Gastrocnemius medialis (tissue), 4 donors: ENCODE results near the gene TAF11L2.
"Not testable (repeated sequence)": the region's sequence is repeated elsewhere in the genome, so short reads cannot be mapped to it uniquely, and the experiment has no call there.

Source experiments
- POLR2A ChIP-seq, 2 donors: fragments of 450-650 bp; IDR thresholded peaks; one replicate each; pipeline ENCODE4 v1.6.1; 2017; ENCODE audit warnings: antibody characterized with exemption in 2 of 2, mild to moderate bottlenecking in 2 of 2, moderate library complexity in 2 of 2
- TF ChIP-seq, protein P1 (sequence below), 5 experiments: fragments of 450-650 bp in 3 of 5; fragments of 200-600 bp in 2 of 5; sonication (generic) in 2 of 5; IDR thresholded peaks in 4 of 5; conservative IDR thresholded peaks in 1 of 5; 1 replicate in 4 of 5; 2 replicates in 1 of 5; pipeline ENCODE4 v1.5.1; 2016 to 2019; ENCODE audit warnings: antibody characterized with exemption in 5 of 5, mild to moderate bottlenecking in 3 of 5, moderate library complexity in 3 of 5

DNA sequence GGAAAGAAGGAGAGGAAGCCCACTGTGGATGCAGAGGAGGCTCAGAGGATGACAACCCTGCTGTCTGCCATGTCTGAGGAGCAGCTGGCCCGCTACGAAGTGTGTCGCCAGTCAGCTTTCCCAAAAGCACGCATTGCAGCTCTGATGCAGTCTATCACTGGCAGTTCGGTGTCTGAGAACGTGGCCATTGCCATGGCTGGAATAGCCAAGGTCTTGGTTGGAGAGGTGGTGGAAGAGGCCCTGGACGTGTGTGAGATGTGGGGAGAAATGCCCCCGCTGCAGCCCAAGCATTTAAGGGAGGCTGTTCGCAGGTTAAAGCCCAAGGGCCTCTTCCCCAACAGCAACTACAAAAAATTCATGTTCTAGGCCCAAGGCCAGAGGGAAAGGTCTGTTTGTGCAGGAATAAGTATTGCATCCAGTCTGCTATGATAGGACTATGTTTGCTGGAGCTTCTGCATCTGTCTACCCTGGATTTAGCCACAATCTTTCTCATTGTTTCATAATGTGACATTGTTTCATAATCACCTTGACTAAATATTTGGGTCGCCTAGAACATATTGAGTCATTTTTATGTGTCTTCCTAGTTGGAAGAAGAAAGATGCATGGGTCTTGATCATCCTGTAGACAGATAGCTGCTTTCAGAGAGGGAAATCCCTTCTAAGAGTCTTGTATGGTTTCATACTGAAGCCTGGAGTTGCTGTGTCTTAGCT lies 11.4 kb upstream of the TAF11L2 start:
- not testable (repeated sequence) for TF ChIP-seq POLR2A (IDR thresholded peaks at IDR 0.05)
- TF ChIP-seq, protein P1, sequence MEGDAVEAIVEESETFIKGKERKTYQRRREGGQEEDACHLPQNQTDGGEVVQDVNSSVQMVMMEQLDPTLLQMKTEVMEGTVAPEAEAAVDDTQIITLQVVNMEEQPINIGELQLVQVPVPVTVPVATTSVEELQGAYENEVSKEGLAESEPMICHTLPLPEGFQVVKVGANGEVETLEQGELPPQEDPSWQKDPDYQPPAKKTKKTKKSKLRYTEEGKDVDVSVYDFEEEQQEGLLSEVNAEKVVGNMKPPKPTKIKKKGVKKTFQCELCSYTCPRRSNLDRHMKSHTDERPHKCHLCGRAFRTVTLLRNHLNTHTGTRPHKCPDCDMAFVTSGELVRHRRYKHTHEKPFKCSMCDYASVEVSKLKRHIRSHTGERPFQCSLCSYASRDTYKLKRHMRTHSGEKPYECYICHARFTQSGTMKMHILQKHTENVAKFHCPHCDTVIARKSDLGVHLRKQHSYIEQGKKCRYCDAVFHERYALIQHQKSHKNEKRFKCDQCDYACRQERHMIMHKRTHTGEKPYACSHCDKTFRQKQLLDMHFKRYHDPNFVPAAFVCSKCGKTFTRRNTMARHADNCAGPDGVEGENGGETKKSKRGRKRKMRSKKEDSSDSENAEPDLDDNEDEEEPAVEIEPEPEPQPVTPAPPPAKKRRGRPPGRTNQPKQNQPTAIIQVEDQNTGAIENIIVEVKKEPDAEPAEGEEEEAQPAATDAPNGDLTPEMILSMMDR (IDR thresholded peaks at IDR 0.05 in 4 of 5, conservative IDR thresholded peaks at IDR 0.05 in 1 of 5), result not testable (repeated sequence)
